ENCODE data around the gene MS4A6A. TPM values are rescaled to one million over a fixed set of nuclear protein-coding genes. Genes with fewer than 3 reads are reported as not detected.
A peak's percentile ranks its signal among the peaks of the same experiment; 100 is the strongest.
"Not testable (repeated sequence)": the region's sequence is repeated elsewhere in the genome, so short reads cannot be mapped to it uniquely, and the experiment has no call there.

The MS4A6A gene
- total RNA-seq, 1 donor from 2014 or later, result 42.1 TPM

- Histone ChIP-seq H3K27me3 (ENCODE audit: low read depth) (no peaks in the 10 kb centered on the region), H3K4me1 (no peaks in the 10 kb centered on the region), H3K27ac (replicated peaks) (no peak overlapping the region), H3K4me3 (no peak overlapping the region), H3K9me3 (replicated peaks) (peaks cover 12% of the 10 kb centered on the region), H3K36me3 (no peaks in the 10 kb centered on the region)
- intact Hi-C loops (cut with micrococcal nuclease), result no loop called here
- no peak for DNase-seq
- TF ChIP-seq CTCF (IDR thresholded peaks at IDR 0.05; ENCODE audit: borderline replicate concordance), result no peak
These were observed 23.0 kb downstream of the MS4A6A start for GRCh38 chr11:60159868-60160267.

- no peaks in the 10 kb centered on the region for H3K36me3 ChIP-seq
- H3K27me3 ChIP-seq (ENCODE audit: low read depth), result no peaks in the 10 kb centered on the region
- no peak overlapping the region for H3K4me3 ChIP-seq
- intact Hi-C loops (cut with micrococcal nuclease), result no loop called here
- TF ChIP-seq CTCF (IDR thresholded peaks at IDR 0.05; ENCODE audit: borderline replicate concordance), result no peak
- no peaks in the 10 kb centered on the region for H3K4me1 ChIP-seq
- no peak for DNase-seq
- H3K9me3 ChIP-seq (replicated peaks), result peaks cover 9% of the 10 kb centered on the region
- H3K27ac ChIP-seq (replicated peaks), result no peak overlapping the region
These were observed 23.6 kb downstream of the MS4A6A start for GRCh38 chr11:60159284-60159683.

- DNase-seq, result no peak
- Histone ChIP-seq H3K4me1 (no peaks in the 10 kb centered on the region), H3K27me3 (ENCODE audit: low read depth) (no peaks in the 10 kb centered on the region), H3K36me3 (no peaks in the 10 kb centered on the region), H3K27ac (replicated peaks) (no peak overlapping the region), H3K9me3 (replicated peaks) (peaks cover 9% of the 10 kb centered on the region), H3K4me3 (no peak overlapping the region)
- intact Hi-C loops (cut with micrococcal nuclease), result no loop called here
- TF ChIP-seq CTCF (IDR thresholded peaks at IDR 0.05; ENCODE audit: borderline replicate concordance), result no peak
These were observed 24.2 kb downstream of the MS4A6A start for GRCh38 chr11:60158636-60159035.

GRCh38 chr11:60155931-60156330 is 27.0 kb downstream of the MS4A6A start:
- DNase-seq, result no peak
- H3K4me3 ChIP-seq, result no peak overlapping the region
- no peak for TF ChIP-seq CTCF (IDR thresholded peaks at IDR 0.05; ENCODE audit: borderline replicate concordance)
- peak overlapping the region; percentile 17 for H3K27ac ChIP-seq (replicated peaks)
- intact Hi-C loops (cut with micrococcal nuclease), result no loop called here
- H3K4me1 ChIP-seq, result no peaks in the 10 kb centered on the region
- H3K27me3 ChIP-seq (ENCODE audit: low read depth), result no peaks in the 10 kb centered on the region
- no peaks in the 10 kb centered on the region for H3K36me3 ChIP-seq
- peaks cover 11% of the 10 kb centered on the region for H3K9me3 ChIP-seq (replicated peaks)

GRCh38 chr11:60152727-60153126 is 30.2 kb downstream of the MS4A6A start:
- H3K4me1 ChIP-seq; intact Hi-C loops (cut with micrococcal nuclease); H3K27me3 ChIP-seq (ENCODE audit: low read depth); H3K27ac ChIP-seq (replicated peaks); H3K4me3 ChIP-seq; H3K36me3 ChIP-seq; DNase-seq: not testable (repeated sequence)
- peaks cover 22% of the 10 kb centered on the region for H3K9me3 ChIP-seq (replicated peaks)

- DNase-seq, result no peak
- no peak overlapping the region for H3K27ac ChIP-seq (replicated peaks)
- intact Hi-C loops (cut with micrococcal nuclease), result no loop called here
These were observed 32.6 kb downstream of the MS4A6A start for GRCh38 chr11:60150279-60150678.

More at GRCh38 chr11:60150279-60150678, 32.6 kb downstream of the MS4A6A start:
- Histone ChIP-seq H3K4me1 (no peaks in the 10 kb centered on the region), H3K27me3 (ENCODE audit: low read depth) (no peaks in the 10 kb centered on the region), H3K36me3 (no peaks in the 10 kb centered on the region), H3K9me3 (replicated peaks) (peaks cover 13% of the 10 kb centered on the region), H3K4me3 (no peak overlapping the region)
- no peak for TF ChIP-seq CTCF (IDR thresholded peaks at IDR 0.05; ENCODE audit: borderline replicate concordance)

Data from left ventricle myocardium inferior (tissue), 1 donor.